ENCODE data around the gene TNIP2. TPM values are rescaled to one million over a fixed set of nuclear protein-coding genes. Genes with fewer than 3 reads are reported as not detected.

TNIP2 gene
- total and polyA plus RNA-seq, 2 of the 8 experiments (the other 6 are each of a cell fraction or from before 2014, with no cell fraction given), result 23.7 to 37.7 TPM

GRCh38 chr4:2721586-2721985 is 34.5 kb downstream of the TNIP2 start:
- Histone ChIP-seq H3K9me3 (ENCODE audit: insufficient read depth in 2 of 2, low read depth in 1 of 2, low read length in 1 of 2) (no peaks in the 10 kb centered on the region), H3K23me2 (ENCODE audit: low read depth, low read length) (no peaks in the 10 kb centered on the region), H2AFZ (ENCODE audit: low read length) (no peak overlapping the region), H3K4me3 (ENCODE audit: extremely low read depth in 1 of 4, insufficient read depth in 2 of 4, low read depth in 3 of 4, low read length in 4 of 4) (no peak overlapping the region), H3K79me2 (ENCODE audit: control insufficient read depth in 1 of 2, insufficient read depth in 2 of 2, low read length in 2 of 2) (no peaks in the 10 kb centered on the region), H2BK15ac (ENCODE audit: low read length) (no peak overlapping the region), H4K5ac (ENCODE audit: insufficient read length, low read depth, low read length) (no peak overlapping the region), H2BK120ac (replicated peaks; ENCODE audit: low read depth, low read length) (no peak overlapping the region), H3K9ac (replicated peaks in 1 of 4; ENCODE audit: extremely low read depth in 1 of 4, low read depth in 3 of 4, low read length in 3 of 4) (no peak overlapping the region), H2AK5ac (ENCODE audit: low read depth, low read length) (no peak overlapping the region), H3K14ac (ENCODE audit: insufficient read length) (no peak overlapping the region), H3K36me3 (ENCODE audit: control insufficient read depth in 2 of 4, insufficient read depth in 4 of 4, low read length in 3 of 4) (peaks cover 2 to 35% (median 8%) of the 10 kb centered on the region in 4 experiments; a peak in 7 of 8 replicates), H3K56ac (replicated peaks; ENCODE audit: insufficient read length, low read depth, low read length) (no peak overlapping the region), H2BK12ac (ENCODE audit: low read depth, low read length) (no peak overlapping the region), H4K8ac (ENCODE audit: extremely low read depth, insufficient read depth, low read length) (no peak overlapping the region), H2BK5ac (ENCODE audit: low read depth, low read length) (no peak overlapping the region), H3K4ac (replicated peaks; ENCODE audit: insufficient read length, low read depth, low read length) (no peak overlapping the region), H2BK20ac (ENCODE audit: low read length) (no peak overlapping the region), H3K27ac (ENCODE audit: low read depth, low read length) (no peak overlapping the region), H3K27me3 (replicated peaks in 1 of 4; ENCODE audit: control insufficient read depth in 3 of 4, extremely low read depth in 1 of 4, insufficient read depth in 3 of 4, low read length in 3 of 4) (no peaks in the 10 kb centered on the region), H3K18ac (ENCODE audit: extremely low read depth, low read length) (no peak overlapping the region), H3K4me2 (ENCODE audit: insufficient read depth in 1 of 2, low read depth in 2 of 2, low read length in 2 of 2) (no peak overlapping the region), H4K20me1 (replicated peaks in 1 of 2; ENCODE audit: control insufficient read depth in 1 of 2, insufficient read depth in 2 of 2, low read length in 2 of 2) (peaks cover 0 to 4% of the 10 kb centered on the region in 2 experiments), H3K79me1 (ENCODE audit: low read depth, low read length) (no peaks in the 10 kb centered on the region), H3K23ac (ENCODE audit: insufficient read length) (no peak overlapping the region), H4K91ac (replicated peaks; ENCODE audit: insufficient read length, low read length) (no peak overlapping the region), H3K4me1 (replicated peaks in 1 of 4; ENCODE audit: control insufficient read depth in 3 of 4, insufficient read depth in 4 of 4, low read length in 3 of 4) (no peaks in the 10 kb centered on the region)
- no peak for DNase-seq (ENCODE audit: low read depth in 1 of 2, low spot score in 2 of 2)
- FAIRE-seq, result no peak
- 87% methylated on average over 11 of the region's 11 CpGs; no CpG with 5 or more reads in 1 of the 2 experiments for WGBS, 2 experiments (ENCODE audit: extremely low coverage in 1 of 2, insufficient coverage in 1 of 2, insufficient read length in 1 of 2, insufficient replicate concordance in 2 of 2, low coverage in 1 of 2, low lambda C conversion rate in 2 of 2, missing lambda C conversion rate in 1 of 2)
- POLR2A ChIA-PET (ENCODE audit: partially characterized antibody), result no interaction called here
- CTCF ChIA-PET (ENCODE audit: partially characterized antibody), result no interaction called here
- TF ChIP-seq RFX5 (IDR thresholded peaks at IDR 0.05; ENCODE audit: borderline replicate concordance, low read depth, low read length) (no peak), RXRA (IDR thresholded peaks at IDR 0.05; ENCODE audit: insufficient read depth, low read depth, low read length) (no peak), TBP (IDR thresholded peaks at IDR 0.05; ENCODE audit: low read depth, low read length) (no peak), BACH1 (IDR thresholded peaks at IDR 0.05; ENCODE audit: low read length) (no peak), CBX8 (IDR thresholded peaks at IDR 0.05; ENCODE audit: borderline replicate concordance, low read depth, low read length) (no peak), NANOG (IDR thresholded peaks at IDR 0.05; ENCODE audit: insufficient read depth, low read depth, low read length, poor library complexity, severe bottlenecking) (no peak), GTF2F1 (IDR thresholded peaks at IDR 0.05; ENCODE audit: borderline replicate concordance, low read depth, low read length) (no peak), SP4 (IDR thresholded peaks at IDR 0.05; ENCODE audit: low read length) (no peak), GABPA (IDR thresholded peaks at IDR 0.05; ENCODE audit: borderline replicate concordance, insufficient read depth, low read length) (no peak), SIX5 (IDR thresholded peaks at IDR 0.05; ENCODE audit: low read depth, low read length) (no peak), SIRT6 (IDR thresholded peaks at IDR 0.05; ENCODE audit: low read length) (no peak), MAX (IDR thresholded peaks at IDR 0.05) (no peak)
